Heart left ventricle (tissue), 13 donors: ENCODE results near the gene CCDC117.
"Not testable (repeated sequence)": the region's sequence is repeated elsewhere in the genome, so short reads cannot be mapped to it uniquely, and the experiment has no call there.

Experiments
- POLR2A ChIP-seq, 2 donors: fragments of 450-650 bp; IDR thresholded peaks; one replicate each; pipeline ENCODE4 v1.6.1; 2017; ENCODE audit warnings: antibody characterized with exemption in 2 of 2, mild to moderate bottlenecking in 2 of 2, moderate library complexity in 2 of 2
- TF ChIP-seq, protein P1 (sequence below), 12 donors: fragments of 200-600 bp; sonication (generic) in 4 of 12; IDR thresholded peaks; one replicate each; pipeline versions ENCODE4 v1.5.0 to v1.8.0; 2018 to 2022; ENCODE audit warnings: antibody characterized with exemption in 12 of 12, mild to moderate bottlenecking in 5 of 12
- donor health status: ischemic (EF 13 %, LVEDD 7.1; RV severe dilation, severe dysfunction).
- donor health status: DM: no; HTN: yes; CAD: no.
- donor health status: DM: no; HTN: no; CAD: no.
- donor health status: ischemic (EF 25% LVEDD 6.9; RV normal size, moderate dysfunction).
- donor health status: ischemic (EF 25% LVEDD 5.7; RV mildly dilated, moderate dysfunction).
- donor health status: ischemic (EF 35%, LVEDD 5.7; RV mildly dilated, moderate dysfunction).
- donor health status: nonischemic (EF 11% LVEDD 7.7; RV severe dilation, severe dysfunction).
- donor health status: DM: yes; HTN: yes; CAD: no.
- donor health status: PGD.
- donor health status: ischemic (EF 29% LVEDD 5.4; RV normal size, mild dysfunction).
- donor health status: nonischemic (EF 23%, LVEDD 6.1; RV moderate dilation, normal function).

DNA sequence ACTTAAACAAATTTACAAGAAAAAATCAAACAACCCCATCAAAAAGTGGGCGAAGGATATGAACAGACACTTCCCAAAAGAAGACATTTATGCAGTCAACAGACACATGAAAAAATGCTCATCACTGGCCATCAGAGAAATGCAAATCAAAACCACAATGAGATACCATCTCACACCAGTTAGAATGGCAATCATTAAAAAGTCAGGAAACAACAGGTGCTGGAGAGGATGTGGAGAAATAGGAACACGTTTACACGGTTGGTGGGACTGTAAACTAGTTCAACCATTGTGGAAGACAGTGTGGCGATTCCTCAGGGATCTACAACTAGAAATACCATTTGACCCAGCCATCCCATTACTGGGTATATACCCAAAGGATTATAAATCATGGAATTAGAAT, 53.9 kb downstream of the CCDC117 start:
- TF ChIP-seq, protein P1, sequence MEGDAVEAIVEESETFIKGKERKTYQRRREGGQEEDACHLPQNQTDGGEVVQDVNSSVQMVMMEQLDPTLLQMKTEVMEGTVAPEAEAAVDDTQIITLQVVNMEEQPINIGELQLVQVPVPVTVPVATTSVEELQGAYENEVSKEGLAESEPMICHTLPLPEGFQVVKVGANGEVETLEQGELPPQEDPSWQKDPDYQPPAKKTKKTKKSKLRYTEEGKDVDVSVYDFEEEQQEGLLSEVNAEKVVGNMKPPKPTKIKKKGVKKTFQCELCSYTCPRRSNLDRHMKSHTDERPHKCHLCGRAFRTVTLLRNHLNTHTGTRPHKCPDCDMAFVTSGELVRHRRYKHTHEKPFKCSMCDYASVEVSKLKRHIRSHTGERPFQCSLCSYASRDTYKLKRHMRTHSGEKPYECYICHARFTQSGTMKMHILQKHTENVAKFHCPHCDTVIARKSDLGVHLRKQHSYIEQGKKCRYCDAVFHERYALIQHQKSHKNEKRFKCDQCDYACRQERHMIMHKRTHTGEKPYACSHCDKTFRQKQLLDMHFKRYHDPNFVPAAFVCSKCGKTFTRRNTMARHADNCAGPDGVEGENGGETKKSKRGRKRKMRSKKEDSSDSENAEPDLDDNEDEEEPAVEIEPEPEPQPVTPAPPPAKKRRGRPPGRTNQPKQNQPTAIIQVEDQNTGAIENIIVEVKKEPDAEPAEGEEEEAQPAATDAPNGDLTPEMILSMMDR (IDR thresholded peaks at IDR 0.05), result not testable (repeated sequence)
- TF ChIP-seq POLR2A (IDR thresholded peaks at IDR 0.05), result not testable (repeated sequence)
